Activated B cell treated with CpG ODN at 0.5 μM for 24 hours (primary cell): ENCODE results near the gene ITGAE. TPM values are rescaled to one million over a fixed set of nuclear protein-coding genes. Genes with fewer than 3 reads are reported as not detected.
A peak's percentile ranks its signal among the peaks of the same experiment; 100 is the strongest.
"Not testable (repeated sequence)": the region's sequence is repeated elsewhere in the genome, so short reads cannot be mapped to it uniquely, and the experiment has no call there.

ENCODE experiments used
- ATAC-seq: fragments of 200-7000 bp; cut with Tn5 transposase; one replicate; pipeline ENCODE4 v1.10.0; 2021; ENCODE audit warnings: low read depth, mild to moderate bottlenecking, moderate library complexity
- CTCF ChIA-PET: fragments of 350-600 bp; sonication (Branson Sonifier 250); formaldehyde crosslinking; loops from one replicate; lab custom pipeline; 2021; ENCODE audit warnings: antibody characterized with exemption; lab: Charles Lee
- POLR2A ChIA-PET: fragments of 350-600 bp; sonication (Branson Sonifier 250); formaldehyde crosslinking; loops from one replicate; lab custom pipeline; 2021; ENCODE audit warnings: antibody characterized with exemption; lab: Charles Lee
- DNase-seq: peaks from one replicate; pipeline ENCODE4 v3.0.0; 2022
- H3K27ac Mint-ChIP-seq: one replicate; pipeline ENCODE4 v1.8.0; 2020; ENCODE audit warnings: mixed read lengths
- H3K27me3 Mint-ChIP-seq: one replicate; pipeline ENCODE4 v1.8.0; 2021; ENCODE audit warnings: mixed read lengths
- H3K36me3 Mint-ChIP-seq: one replicate; pipeline ENCODE4 v1.8.0; 2021; ENCODE audit warnings: low read depth, mixed read lengths
- H3K4me1 Mint-ChIP-seq: one replicate; pipeline ENCODE4 v1.8.0; 2021; ENCODE audit warnings: mixed read lengths
- H3K4me3 Mint-ChIP-seq: one replicate; pipeline ENCODE4 v1.8.0; 2020; ENCODE audit warnings: mild to moderate bottlenecking, mixed read lengths
- H3K9me3 Mint-ChIP-seq: one replicate; pipeline ENCODE4 v1.8.0; 2020; ENCODE audit warnings: mixed read lengths
- CTCF ChIP-seq: fragments of 200-600 bp; IDR thresholded peaks from one replicate; pipeline ENCODE4 v1.8.0; 2022; ENCODE audit warnings: antibody characterized with exemption, mild to moderate bottlenecking
- intact Hi-C: fragments of 100-400 bp; cut with micrococcal nuclease; formaldehyde crosslinking; loops from one replicate; pipeline ENCODE4 v1.15.1; 2024
- total RNA-seq: library from RNA; stranded (reverse); gene quantifications from 2 replicates; pipeline ENCODE4 v1.2.3, GENCODE V29; 2022

ITGAE gene
- total RNA-seq, 1 donor from 2014 or later = 45.3 TPM

GRCh38 chr17:3738562-3739295 lies 62.3 kb downstream of the ITGAE start:
- Mint-ChIP-seq H3K9me3 (no peaks in the 10 kb centered on the region), H3K36me3 (no peaks in the 10 kb centered on the region), H3K4me3 (no peak overlapping the region), H3K4me1 (peaks cover 34% of the 10 kb centered on the region), H3K27me3 (no peaks in the 10 kb centered on the region), H3K27ac (peak overlapping the region; percentile 70)
- CTCF ChIA-PET = interaction anchor here (0.8 to 7.0 kb wide), 28 partner anchors 11 to 336 kb away, joined by 3 to 245 read pairs (median 7); partner anchors contain the start of genes HASPIN, NCBP3 and P2RX5
- DNase-seq = no peak
- POLR2A ChIA-PET = interaction anchor here (0.6 to 2.6 kb wide), 10 partner anchors 7 to 691 kb away, joined by 3 to 33 read pairs (median 5); partner anchors contain the start of genes NCBP3 and P2RX5
- TF ChIP-seq CTCF = no peak
- peak; percentile 43 for ATAC-seq
- intact Hi-C loops = loop anchor here (10.0 kb wide), 3 partner anchors 176 to 694 kb away; partner anchors contain the start of gene P2RX1

GRCh38 chr17:3735515-3735914 lies 65.5 kb downstream of the ITGAE start:
- H3K9me3 Mint-ChIP-seq = no peaks in the 10 kb centered on the region
- H3K27me3 Mint-ChIP-seq = no peaks in the 10 kb centered on the region
- no peak overlapping the region for H3K27ac Mint-ChIP-seq
- H3K4me1 Mint-ChIP-seq = peaks cover 45% of the 10 kb centered on the region
- intact Hi-C loops = loop anchor here (10.0 kb wide), 3 partner anchors 179 to 691 kb away; partner anchors contain the start of gene P2RX1
- ATAC-seq (no peak), DNase-seq (no peak)
- no peak overlapping the region for H3K4me3 Mint-ChIP-seq
- no peaks in the 10 kb centered on the region for H3K36me3 Mint-ChIP-seq
- TF ChIP-seq CTCF = no peak
- ChIA-PET CTCF (interaction anchor here (1.1 to 7.0 kb wide), 6 partner anchors 39 to 109 kb away, joined by 3 to 245 read pairs (median 5); partner anchors contain the start of gene P2RX5), POLR2A (interaction anchor here (1.5 to 3.1 kb wide), 2 partner anchors 52 to 75 kb away, joined by 3 to 14 read pairs; no protein-coding TSS in a partner anchor)

- not testable (repeated sequence) for H3K36me3 Mint-ChIP-seq
Observed at GRCh38 chr17:3734911-3735276, 66.1 kb downstream of the ITGAE start.

GRCh38 chr17:3732210-3732621 lies 68.8 kb downstream of the ITGAE start:
- peak; percentile 91 for ATAC-seq
- H3K9me3 Mint-ChIP-seq = no peaks in the 10 kb centered on the region
- DNase-seq = no peak
- H3K4me1 Mint-ChIP-seq = peaks cover 40% of the 10 kb centered on the region
- H3K36me3 Mint-ChIP-seq = no peaks in the 10 kb centered on the region
- ChIA-PET CTCF (interaction anchor here (0.7 to 3.1 kb wide), 15 partner anchors 8 to 106 kb away, joined by 3 to 26 read pairs (median 5); partner anchors contain the start of genes HASPIN and P2RX5), POLR2A (interaction anchor here (0.6 to 5.0 kb wide), 10 partner anchors 9 to 229 kb away, joined by 3 to 52 read pairs (median 6); partner anchors contain the start of genes HASPIN and P2RX5)
- peak overlapping the region; percentile 27 for H3K27ac Mint-ChIP-seq
- TF ChIP-seq CTCF = no peak
- intact Hi-C loops = loop anchor here (1.0 to 10.0 kb wide), 5 partner anchors 21 to 687 kb away; partner anchors contain the start of gene P2RX1
- H3K27me3 Mint-ChIP-seq = no peaks in the 10 kb centered on the region
- no peak overlapping the region for H3K4me3 Mint-ChIP-seq

More at GRCh38 chr17:3734911-3735276, 66.1 kb downstream of the ITGAE start:
- ATAC-seq, H3K27me3 Mint-ChIP-seq, DNase-seq, H3K4me3 Mint-ChIP-seq, H3K27ac Mint-ChIP-seq, H3K9me3 Mint-ChIP-seq: not testable (repeated sequence)
- POLR2A ChIA-PET = interaction anchor here (0.6 to 1.5 kb wide), 3 partner anchors 47 to 75 kb away, joined by 3 to 4 read pairs (median 3); no protein-coding TSS in a partner anchor
- H3K4me1 Mint-ChIP-seq = peaks cover 44% of the 10 kb centered on the region
- CTCF ChIA-PET = interaction anchor here (1.1 to 7.0 kb wide), 7 partner anchors 24 to 110 kb away, joined by 3 to 245 read pairs (median 4); partner anchors contain the start of gene P2RX5
- intact Hi-C loops = loop anchor here (10.0 kb wide), 3 partner anchors 180 to 690 kb away; partner anchors contain the start of gene P2RX1

- no peak for TF ChIP-seq CTCF
- ATAC-seq (no peak), DNase-seq (no peak)
- Mint-ChIP-seq H3K27me3 (no peaks in the 10 kb centered on the region), H3K4me3 (no peak overlapping the region), H3K4me1 (peaks cover 47% of the 10 kb centered on the region), H3K27ac (no peak overlapping the region), H3K36me3 (no peaks in the 10 kb centered on the region), H3K9me3 (no peaks in the 10 kb centered on the region)
- intact Hi-C loops = loop anchor here (10.0 kb wide), 3 partner anchors 184 to 686 kb away; partner anchors contain the start of gene P2RX1
- ChIA-PET CTCF (interaction anchor here (1.6 to 3.1 kb wide), 4 partner anchors 20 to 96 kb away, joined by 6 to 22 read pairs (median 10); partner anchors contain the start of gene P2RX5), POLR2A (interaction anchor here (0.8 to 5.0 kb wide), 9 partner anchors 11 to 230 kb away, joined by 3 to 52 read pairs (median 3); partner anchors contain the start of gene P2RX5)
Observed at GRCh38 chr17:3730881-3731429, 70.0 kb downstream of the ITGAE start.
